Measurements from ENCODE around the gene LHX2.

Gene LHX2

DNA sequence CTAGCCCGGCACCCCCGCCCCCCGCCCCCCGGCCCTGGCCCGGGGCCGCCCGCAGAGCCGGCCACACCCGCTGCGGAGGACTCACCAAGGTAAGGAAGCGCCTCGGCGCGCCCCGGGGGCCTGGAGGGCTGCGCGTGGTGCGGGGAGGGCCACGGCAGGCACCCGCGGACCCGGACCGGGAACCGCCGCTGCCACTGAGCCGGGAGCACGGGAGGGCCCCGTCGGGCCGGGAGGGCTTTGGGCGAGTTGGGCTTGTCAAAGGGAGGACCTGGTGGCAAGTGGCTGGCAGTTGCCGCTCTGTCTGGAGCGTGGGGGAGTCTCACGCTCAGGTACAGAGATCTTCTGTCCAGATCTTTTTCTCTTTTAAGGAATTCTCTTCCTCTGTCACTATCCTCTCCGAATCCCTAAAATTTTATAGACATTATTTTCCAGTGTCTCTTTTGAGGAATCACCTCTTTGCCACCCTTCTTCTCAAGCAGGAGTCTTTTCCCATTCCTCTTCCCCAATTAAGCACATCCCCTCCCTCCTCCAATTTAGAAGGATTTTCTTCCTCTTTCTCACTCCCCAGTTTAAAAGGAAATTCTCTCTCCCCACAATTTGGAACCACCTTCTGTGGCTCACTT, 11.3 kb upstream of the LHX2 start:
- H3K4me3 ChIP-seq (ENCODE audit: low read depth, low read length) = no peak overlapping the region
- no peak for DNase-seq (ENCODE audit: low read depth)
- TF ChIP-seq CTCF (IDR thresholded peaks at IDR 0.05; ENCODE audit: insufficient read depth, low read depth, low read length, missing control alignments) = no peak

DNA sequence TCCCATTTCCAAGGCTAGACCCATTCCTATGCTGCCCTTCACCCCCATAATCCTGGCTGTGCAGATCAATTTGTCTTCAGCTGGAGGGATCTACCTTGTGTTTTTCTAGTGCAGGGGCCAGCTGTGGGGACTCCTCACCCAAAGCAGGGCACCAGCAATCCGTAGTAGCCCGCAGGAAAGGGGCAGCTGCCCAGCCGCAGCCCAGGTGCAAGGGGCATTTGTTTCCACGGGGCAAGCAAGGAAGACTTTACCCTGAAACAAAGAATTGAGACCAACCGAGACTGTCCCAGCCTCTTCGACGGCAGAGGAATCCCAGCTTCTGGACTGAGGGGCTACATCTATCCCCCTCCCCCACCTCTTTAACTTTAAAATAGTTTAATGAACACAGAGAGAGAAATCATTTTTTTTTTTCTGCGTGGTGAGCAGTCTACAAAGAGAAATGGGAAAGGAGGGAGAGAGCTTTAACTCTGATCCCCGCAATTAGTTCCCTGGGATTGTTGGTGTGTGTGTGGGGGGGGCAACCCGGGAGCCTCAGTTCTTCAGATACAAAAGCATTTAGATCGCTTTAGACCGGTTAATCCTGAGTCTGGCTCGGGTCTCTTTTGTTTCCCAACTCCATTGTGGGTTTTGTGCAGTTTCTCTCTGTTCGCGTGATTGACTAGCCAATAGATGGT, 10.6 kb upstream of the LHX2 start:
- no peak for TF ChIP-seq CTCF (IDR thresholded peaks at IDR 0.05; ENCODE audit: insufficient read depth, low read depth, low read length, missing control alignments)
- no peak for DNase-seq (ENCODE audit: low read depth)
- H3K4me3 ChIP-seq (ENCODE audit: low read depth, low read length) = no peak overlapping the region

DNA sequence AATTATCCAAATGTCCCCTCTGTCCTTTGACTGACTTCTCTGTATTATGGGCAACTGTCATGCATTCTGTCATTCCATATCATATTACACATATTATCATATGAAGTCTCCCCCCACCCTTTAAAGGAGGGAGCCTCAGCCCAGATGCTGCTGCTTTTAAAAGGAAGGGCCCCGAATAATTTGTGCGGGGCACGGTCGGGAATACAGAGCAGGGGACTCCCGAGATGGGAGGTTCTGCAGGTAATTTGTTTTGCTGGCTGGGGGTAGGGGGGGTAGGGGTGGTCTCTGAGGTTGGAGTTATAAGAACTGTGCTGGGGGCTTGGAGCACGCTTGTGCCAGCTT, 10.1 kb upstream of the LHX2 start:
- DNase-seq (ENCODE audit: low read depth) = no peak

DNA sequence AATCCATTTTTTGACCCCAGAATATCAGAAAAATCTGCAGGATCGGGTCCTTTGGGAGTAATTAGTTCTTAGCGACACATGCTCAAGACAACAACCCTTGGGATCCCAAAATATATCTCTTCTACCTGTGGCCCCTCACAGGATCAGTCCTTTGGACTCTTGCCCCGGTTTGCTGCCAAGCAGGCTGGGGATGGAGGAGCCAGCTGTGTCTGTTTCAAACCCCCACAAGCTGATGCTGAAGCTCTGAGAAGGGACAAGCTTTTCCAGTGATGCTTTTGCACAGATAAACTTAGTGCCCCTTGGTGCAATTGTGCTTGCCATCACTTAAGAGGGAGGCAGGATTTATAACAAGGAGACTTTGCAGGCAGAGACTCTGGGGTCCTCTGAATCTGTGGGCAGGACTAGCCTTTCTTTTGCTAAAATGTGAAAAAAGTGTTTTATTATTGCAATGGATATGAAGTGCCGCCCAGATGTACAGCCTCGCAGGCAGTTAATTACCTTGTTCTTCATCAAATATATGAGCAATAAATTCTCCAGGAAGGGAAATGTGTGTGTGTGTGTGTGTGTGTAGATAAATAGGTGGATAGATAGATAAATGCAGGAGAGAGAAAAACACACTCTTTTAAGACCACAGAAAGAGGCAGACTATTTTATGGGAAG, 9.6 kb upstream of the LHX2 start:
- no peak overlapping the region for H3K4me3 ChIP-seq (ENCODE audit: low read depth, low read length)
- DNase-seq (ENCODE audit: low read depth) = no peak
- no peak for TF ChIP-seq CTCF (IDR thresholded peaks at IDR 0.05; ENCODE audit: insufficient read depth, low read depth, low read length, missing control alignments)

More for the DNA sequence above, 10.1 kb upstream of the LHX2 start:
- H3K4me3 ChIP-seq (ENCODE audit: low read depth, low read length) = no peak overlapping the region
- no peak for TF ChIP-seq CTCF (IDR thresholded peaks at IDR 0.05; ENCODE audit: insufficient read depth, low read depth, low read length, missing control alignments)

- no peak overlapping the region for H3K4me3 ChIP-seq (ENCODE audit: low read depth, low read length)
- TF ChIP-seq CTCF (IDR thresholded peaks at IDR 0.05; ENCODE audit: insufficient read depth, low read depth, low read length, missing control alignments) = no peak
- DNase-seq (ENCODE audit: low read depth) = no peak
These were observed 7.8 kb upstream of the LHX2 start for GRCh38 chr9:124003636-124004349.

GRCh38 chr9:124004593-124004992, 7.0 kb upstream of the LHX2 start:
- TF ChIP-seq CTCF (IDR thresholded peaks at IDR 0.05; ENCODE audit: insufficient read depth, low read depth, low read length, missing control alignments) = no peak
- no peak for DNase-seq (ENCODE audit: low read depth)
- no peak overlapping the region for H3K4me3 ChIP-seq (ENCODE audit: low read depth, low read length)

All from GM12865 (cell line).